GM19328 (cell line): ENCODE results near the gene SLC40A1.

Source experiments
- ATAC-seq: cut with Tn5 transposase; IDR thresholded peaks from one replicate; pipeline ENCODE4 v1.9.1; 2021; ENCODE audit warnings: mild to moderate bottlenecking, moderate library complexity; ENCODE audit not compliant: unreplicated experiment

Gene SLC40A1

DNA sequence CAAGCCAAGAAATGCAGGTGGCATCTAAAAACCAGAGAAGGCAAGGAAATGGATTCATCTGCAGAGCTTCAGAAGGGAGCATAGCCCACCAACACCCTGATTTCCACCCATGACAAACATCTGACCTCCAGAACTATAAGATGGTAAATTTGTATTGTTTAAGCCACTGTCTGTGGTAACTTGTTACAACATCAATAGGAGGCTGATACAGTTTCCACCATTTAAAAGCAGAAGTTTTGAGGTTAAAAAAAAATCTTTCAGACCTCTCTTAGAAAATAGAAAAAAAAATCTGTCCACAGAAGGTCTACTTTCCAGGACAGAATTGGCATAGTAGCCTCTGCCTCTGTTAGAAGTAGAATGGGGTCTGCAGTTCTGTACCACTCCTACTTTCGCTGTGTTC lies 37.2 kb downstream of the SLC40A1 start:
- no peak for ATAC-seq

DNA sequence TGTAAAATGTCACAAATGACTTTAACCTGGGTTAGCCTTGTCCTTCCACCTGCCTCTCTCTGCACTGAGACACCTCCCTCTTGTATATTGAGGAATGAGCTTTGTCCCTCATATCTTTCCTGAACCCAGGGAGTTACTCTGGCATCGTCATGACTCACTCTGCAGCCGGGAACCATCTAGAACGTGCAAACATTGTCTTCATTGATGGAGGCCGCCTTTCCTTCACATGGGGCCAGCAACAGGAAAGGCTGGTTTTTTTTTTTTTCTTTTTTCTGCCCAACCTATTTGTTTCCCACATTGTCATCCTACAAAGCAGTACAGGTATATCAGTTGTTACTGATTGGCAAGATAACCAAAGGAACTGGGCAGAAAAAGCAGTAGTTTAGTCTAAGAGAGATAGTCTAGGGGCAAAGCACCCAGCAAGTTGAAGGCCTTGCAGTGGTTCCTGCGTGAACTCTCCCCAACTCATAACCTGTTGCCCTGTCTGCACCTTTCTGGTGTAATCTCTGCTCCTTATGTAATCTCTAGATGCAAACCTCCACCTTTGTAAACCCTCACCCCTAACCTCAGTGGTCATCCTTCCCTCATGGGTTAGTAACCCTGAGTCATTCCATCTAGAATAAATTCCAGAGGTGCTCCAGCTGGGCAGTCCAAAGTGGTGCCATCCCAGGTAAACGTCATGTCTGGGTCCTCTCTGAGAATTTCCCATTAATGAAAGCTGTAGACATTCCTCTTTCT lies 38.3 kb downstream of the SLC40A1 start:
- no peak for ATAC-seq

DNA sequence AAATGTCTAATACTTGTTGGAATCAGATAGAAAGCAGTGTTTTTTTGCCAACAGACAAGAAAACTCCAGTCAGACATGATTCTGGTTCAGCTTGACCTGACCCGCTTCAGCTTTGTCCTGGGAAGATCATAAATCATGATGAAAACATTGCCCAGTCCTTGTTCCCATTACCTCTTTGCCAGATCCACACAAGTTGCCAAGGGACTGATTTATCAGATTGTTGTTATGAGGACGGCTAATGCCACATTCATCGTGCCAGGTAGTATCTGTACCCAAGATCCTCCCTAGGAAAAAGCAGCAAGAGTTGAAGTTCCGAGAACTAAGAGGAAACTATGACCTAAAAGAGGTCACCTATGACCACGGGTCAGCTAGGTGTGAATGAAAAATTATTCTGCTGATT lies 39.0 kb downstream of the SLC40A1 start:
- ATAC-seq = no peak

DNA sequence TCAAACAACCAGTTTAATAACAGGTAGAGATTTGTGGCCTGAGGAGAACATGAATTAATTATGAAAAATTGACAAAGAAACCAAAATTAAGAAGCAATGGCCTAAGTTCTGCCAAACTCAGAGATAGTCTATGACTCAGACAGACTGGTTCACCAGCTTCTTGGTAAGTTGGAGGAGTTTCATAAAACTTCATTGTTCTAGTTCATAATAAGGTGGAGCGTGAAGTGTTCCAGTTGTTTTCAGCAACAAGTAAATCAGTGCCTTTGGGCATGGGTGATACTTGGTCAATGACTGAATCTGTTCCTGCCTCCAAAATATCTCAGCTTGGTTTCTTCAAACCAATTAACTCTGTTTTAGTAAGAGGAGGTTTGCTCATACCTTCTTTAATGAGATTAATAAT lies 40.0 kb downstream of the SLC40A1 start:
- ATAC-seq = no peak

DNA sequence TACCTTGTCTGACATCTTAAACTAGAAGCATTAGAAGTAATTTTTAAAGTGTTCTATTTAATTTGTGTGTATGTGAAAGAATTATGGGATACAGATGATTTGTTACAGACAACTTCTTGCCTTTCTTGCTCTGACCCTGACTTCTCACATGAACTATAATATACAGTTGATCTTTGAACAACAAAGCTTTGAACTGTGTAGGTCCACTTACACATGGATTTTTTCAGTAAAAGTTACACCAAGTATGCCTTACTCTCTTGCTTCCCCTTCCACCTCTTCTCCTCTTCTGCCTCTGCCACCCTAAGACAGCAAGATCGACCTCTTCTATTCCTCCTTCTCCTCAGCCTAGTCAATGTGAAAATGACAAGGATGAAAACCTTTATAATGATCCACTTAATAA lies 42.2 kb downstream of the SLC40A1 start:
- ATAC-seq = no peak

DNA sequence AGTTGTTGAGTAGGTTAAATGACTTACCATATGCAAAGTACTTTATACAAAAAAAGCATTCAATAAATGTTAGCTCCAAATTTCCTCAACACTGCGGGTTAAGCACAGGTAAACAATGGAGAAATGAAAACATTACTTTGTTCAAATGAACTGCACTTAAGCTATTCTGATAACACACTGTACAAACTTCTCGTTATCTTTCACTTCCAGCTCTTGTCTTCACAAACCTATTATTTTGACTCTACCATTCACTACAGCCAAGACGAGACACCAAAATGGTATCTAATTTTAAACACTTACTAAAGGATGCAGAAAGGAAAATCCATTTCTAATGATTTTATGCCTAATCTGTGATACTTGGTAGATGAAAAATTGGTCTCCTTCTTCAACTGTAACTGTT lies 43.8 kb downstream of the SLC40A1 start:
- no peak for ATAC-seq

DNA sequence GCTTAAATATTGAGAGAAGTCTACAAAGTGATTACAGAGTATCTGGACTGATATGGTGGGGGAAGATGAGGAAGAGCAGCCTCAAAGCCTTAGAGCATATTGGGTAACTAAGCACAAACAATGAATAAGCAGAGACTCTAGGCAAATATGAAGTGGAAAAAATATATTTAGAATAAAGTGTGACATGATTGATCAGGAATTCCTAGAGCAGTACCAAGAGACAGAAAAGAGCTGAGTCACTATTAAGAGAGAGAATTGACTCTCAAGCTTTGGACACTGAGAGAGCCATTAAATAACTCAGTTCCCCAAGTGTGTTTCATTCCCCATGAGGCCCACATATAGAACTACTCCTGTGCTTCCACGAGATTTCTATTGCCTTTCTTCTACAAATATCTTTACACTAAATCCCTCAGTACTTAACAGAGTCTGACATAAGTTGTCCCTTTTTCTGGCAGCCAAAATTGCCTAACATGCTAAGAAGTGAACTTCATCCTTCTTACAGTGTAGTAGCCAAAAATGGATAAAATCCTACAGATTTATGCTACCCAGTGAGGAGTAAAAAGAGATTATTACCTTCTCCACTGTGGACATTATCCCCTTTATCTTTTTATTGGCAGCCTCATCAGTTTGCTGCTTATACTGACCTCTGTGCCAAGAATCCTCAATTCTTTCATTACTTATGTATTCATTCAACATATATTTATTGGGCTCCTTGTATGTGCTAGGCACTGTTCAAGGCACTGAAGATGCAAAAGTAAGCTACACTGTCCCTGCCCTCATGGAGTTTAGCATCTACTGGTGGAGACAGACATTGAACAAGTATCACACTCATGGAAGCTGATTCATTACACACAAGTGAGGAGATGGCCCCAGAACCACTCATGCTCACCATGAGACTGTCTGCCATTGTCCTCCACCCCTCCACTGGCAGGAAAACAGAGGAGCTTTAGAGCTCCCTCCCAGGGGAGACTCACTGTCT lies 45.4 kb downstream of the SLC40A1 start:
- no peak for ATAC-seq

DNA sequence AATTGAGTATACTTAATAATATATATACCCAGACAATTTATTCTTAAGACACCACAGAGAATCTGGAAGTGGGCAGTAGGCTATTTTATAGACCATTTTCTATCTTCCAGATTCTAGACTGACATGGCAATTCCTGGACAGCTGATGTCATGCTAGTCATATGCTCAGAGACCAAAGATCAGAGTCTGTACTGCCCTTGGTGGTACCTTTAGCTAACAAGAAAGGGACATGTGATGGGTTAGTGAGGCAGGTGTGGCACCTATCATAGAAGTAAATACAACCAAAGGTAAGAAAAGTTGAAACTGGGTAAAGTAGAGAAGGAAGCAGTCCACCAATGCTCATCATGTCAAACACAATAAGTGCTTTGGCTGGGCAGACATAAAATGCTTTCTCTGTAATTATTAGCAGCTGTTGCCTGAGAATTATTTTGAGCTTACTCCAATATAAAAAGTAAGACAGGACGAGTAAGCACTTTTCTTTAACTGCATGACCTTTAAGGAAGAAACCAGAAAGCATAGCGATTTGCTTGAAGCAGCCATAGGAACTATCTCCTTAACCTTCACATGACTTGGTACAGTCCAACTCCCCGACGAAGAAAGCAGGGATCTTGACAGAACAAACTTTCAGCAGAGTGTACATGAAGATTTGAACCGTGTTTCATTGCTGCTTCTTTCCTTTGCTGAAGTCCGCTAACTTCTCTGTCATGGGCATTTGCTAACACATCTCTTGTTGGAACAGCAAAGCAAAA lies 47.1 kb downstream of the SLC40A1 start:
- no peak for ATAC-seq

DNA sequence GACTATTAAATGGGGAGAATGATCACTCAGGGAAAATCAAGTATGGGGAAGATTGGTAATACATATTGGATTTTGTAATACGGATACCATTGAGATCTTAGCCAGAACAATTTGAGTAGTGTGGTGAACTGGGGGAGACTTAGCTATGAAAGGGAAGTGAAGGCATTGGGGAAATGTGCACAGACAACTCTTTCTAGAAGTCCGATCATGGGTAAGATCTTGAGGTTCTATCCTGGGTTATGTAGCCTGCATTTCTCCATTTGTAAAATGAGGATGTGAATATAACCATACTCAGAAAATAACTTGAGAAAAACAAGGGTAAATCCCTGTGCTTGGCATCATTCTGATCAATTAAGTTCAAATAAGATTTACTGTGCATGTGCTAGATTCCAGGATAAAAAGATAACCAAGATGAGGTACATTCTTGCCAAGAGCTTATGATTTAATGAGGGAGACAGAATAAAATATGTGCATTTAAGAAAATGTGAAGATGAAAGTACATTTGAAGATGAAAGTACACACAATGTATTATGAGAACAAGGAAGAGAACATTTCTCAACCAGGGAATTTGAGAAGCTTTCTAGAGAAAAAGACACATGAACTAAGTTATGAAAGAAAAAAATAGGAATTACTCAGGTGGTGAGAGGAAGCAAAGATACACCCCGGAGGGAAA lies 49.5 kb downstream of the SLC40A1 start:
- no peak for ATAC-seq

DNA sequence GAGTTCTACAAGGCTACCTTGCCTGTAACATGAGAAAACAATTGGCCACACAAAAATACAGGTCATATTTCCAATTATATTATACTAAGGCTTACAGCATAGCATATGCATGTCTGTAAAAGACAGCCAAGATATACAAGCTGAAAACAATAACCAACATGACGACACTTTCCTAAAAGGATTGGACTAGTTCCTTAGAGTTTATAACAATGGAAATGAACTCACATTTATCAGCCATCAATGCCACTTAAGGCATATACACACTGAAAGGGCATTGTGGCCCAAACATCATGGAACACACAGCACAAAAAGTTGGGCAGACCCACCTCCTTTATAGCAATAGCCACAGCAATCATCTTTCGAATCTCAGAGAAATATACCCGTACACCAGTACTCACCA lies 52.0 kb downstream of the SLC40A1 start:
- no peak for ATAC-seq

DNA sequence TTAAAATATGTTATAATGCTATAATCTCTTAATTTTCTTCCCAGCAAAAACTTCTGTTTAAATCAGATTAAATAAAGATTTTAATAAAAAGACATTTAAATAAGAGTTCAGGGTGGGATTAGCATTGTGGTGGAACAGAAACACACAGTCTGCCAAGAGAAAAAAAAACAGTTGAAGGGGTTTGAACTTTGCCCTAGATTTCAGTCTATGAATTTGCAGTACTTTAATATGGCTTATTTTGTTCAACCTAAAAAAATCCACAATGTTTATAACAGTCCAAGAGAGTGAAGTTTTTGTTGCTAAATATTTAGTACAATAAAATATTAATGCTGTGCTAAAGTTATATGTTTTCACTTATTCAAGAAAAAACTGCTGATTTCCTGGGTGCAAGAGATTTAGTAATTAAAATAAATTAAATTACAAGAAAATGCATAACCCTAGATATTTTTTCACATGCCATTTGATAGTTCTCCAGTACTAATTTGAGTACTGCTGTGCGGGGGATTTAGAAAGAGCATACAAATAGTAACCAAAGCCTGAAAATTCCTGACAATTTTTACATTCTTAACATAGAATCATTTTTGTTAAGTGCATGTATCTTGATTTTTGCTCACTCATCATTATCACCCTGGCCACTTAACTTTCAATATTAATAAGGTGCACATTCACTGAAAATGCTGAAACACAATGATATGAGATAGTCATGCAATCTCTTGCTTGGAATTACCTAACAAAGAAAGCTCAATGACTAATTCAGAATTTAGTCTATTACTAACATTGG lies 52.6 kb downstream of the SLC40A1 start:
- ATAC-seq = no peak

DNA sequence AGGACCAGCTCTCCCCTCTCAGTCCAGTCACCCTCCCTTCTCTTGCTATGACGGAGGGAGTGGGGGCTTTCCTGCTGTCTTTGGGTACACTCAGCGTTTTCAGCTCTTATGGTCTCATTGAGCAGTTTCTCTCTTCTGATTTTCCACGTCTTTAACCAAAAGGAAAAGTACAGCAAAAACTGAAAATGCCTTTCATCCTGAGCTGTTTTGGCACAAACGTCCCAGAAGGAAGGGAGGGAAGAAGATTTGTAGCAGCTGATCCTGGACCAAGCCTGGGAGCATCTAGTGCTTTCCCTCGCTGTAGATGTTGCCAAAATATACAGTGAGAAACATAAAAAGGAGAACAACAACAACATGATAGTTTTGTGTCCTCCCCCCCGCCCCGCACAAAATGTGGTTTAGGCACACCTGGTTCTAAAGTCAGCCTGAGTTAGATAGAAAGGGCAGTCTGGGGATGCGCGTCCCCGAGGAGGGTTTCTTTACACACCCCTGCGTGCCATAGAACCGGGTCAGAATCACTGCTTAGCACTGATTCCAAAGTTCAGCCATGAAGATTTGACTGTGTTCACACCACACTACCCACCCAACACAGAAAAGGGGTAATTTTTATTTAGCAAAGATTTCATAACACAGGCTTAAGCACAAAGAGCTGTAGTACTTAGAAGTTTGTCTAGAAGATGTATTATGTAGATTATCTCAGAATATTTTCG lies 53.4 kb downstream of the SLC40A1 start:
- ATAC-seq = no peak

DNA sequence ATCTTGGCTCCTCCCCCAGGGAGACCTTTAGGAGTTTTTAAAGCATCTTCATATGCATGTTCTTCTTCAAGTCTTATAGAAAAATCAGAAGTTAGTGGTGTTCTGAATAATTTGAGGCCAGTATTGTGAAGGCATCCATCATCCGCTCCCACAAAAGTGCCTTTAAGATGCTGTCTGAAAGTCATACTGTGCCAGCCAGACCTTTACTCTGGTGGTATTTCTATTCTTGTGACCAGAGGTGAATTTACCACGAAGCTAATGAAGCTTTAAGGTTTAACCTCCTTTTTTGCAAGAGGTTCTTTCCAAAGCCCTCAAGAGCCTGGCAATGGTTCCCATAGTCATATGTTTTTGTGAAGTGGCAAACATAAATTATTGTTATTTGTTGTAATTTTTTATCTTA lies 54.3 kb downstream of the SLC40A1 start:
- no peak for ATAC-seq

DNA sequence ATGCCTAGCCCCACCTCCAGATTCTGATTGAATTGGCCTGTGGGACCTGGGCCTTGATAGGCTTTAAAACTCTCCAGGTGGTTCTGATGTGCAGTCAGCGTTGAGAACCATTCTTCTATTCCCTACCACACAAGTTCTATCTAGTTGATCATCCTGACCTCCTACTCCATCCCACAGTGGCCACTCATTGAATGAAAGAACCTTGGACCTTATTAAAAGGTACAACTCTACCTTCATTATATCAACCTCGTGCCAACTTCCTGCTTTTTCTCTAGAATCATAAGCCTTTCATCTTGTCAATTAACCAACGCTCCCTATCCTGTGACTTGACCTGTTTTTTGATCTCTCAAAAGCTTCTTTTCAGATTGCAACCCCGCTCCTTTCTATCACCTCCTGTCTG lies 55.8 kb downstream of the SLC40A1 start:
- ATAC-seq = no peak

DNA sequence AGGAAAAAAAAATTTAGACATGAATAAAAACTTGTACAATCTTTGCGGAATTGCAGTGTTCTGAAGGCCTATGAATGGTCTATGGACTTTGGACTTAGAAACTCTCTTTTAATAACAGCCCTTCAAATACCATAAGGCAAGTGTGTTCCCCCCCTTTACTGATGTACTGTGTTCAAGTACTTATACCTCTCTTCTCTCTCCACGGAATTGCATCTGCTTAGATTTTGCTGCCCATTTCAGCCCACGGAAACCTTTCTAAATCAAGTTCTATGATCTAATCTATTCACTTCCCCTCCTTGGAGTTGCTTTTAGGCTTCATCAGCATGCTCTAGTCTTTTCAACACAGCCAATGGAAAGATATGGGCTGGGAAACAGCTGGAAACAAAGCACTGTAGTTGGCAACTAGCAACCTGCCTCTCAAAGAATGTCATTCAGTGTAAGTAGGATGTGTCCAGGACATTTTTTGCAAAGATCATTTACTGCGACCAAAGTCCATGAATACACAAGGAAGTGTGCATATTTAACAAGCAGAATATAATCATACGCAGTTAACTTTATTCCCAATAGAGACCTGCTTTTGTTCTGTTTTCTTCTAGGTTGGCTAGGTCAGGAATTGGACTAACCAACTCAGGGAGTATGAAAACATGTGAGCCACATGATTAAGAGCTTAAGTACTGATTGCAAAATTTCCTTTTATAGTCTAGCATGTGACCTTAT lies 58.0 kb downstream of the SLC40A1 start:
- no peak for ATAC-seq

DNA sequence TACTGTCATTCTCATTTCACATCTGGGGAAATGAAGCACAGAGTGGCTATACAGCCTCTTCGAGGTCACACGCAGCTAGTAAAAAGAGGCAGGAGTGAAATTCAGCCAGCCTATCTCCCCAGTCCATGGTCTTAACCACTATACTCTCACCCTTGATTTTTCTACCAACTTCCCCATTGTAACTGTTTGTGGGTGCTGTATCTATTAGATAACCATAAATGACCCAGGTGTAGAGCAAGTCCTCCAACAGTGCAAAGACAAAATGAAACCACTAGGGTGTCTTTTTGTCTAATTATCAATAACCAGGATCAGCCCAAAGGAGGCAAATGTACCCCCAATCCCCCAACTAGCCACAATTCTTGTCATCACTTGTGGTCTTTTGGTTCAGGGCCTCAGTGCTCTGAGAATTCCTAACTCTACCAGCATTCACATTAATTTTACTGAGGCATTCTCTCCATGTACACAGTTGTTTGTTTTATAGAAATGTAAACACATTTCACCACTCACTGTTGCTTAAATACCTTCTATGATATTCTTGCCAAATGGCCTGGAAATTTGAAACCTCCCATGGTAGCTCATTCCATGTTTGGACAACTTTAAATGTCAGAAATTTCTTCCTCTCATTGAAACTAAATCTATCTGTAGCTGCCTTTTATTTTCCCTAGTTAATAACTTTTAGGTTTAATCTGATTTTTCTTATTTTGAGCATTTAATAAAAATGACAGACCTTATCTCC lies 58.7 kb downstream of the SLC40A1 start:
- ATAC-seq = no peak

DNA sequence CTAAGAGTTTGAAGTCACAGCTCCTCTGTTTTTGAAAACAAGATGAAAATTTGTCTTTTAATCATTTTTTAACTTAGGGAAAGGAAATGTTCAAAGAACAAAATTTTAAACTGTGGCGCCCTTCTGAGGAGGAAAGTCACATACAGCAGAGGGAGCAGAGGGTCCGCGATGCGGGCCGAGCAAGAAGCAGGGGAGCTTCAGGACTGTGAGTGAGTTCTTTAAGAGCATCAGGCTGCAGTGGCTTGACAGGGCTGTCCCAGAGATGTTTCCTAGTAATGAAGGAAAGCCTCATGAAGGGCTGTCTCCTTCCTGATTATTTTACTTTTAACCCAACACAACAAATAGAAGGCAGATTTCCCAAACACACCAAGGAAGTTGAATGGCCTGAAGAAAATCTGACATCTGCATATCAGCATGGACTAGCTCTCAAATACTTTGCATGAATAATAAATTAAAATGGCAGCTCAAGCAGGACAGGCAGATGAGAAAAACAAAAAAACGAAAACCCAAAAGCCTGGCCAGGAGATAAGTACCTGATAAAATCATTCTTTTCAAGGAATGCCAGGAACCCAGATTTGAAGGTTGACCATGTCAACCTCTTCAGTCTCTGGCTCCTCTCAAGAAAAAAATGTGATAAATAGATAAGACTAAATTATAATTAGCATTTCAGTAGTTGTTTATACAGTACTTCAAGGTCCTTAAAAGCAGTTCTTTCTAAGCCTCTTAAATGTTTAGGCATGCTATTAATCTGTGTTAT lies 60.8 kb downstream of the SLC40A1 start:
- no peak for ATAC-seq
